PC-9 (cell line): ENCODE measurements around the gene PPIB. TPM values are rescaled to one million over a fixed set of nuclear protein-coding genes. Genes with fewer than 3 reads are reported as not detected.
"Not testable (repeated sequence)": the region's sequence is repeated elsewhere in the genome, so short reads cannot be mapped to it uniquely, and the experiment has no call there.

Source experiments
- BruUV-seq: library from RNA; stranded (reverse); fragments of 400-500 nt; replicated peaks from 2 replicates; lab custom pipeline; 2021; lab: Mats Ljungman, UMichigan
- CTCF ChIA-PET: fragments of 300-600 bp; sonication (Branson Sonifier 250); formaldehyde crosslinking; loops from one replicate; lab custom pipeline; 2022; ENCODE audit warnings: antibody characterized with exemption; lab: Charles Lee
- POLR2A ChIA-PET: fragments of 300-600 bp; sonication (Branson Sonifier 250); formaldehyde crosslinking; loops from one replicate; lab custom pipeline; 2022; ENCODE audit warnings: antibody characterized with exemption; ENCODE audit not compliant: unreplicated experiment; lab: Charles Lee
- DNase-seq, 2 experiments: peaks; one replicate each; pipeline versions ENCODE4 v3.0.0 to v3.0.0-alpha.2; 2015 to 2022; ENCODE audit warnings: mixed read lengths in 1 of 2
- H2AFZ ChIP-seq: fragments of 200-600 bp; sonication (generic); 2 replicates; pipeline ENCODE4 v1.8.1; 2017; ENCODE audit warnings: antibody characterized with exemption
- H3F3A ChIP-seq: fragments of 200-600 bp; sonication (generic); 2 replicates; pipeline ENCODE4 v1.8.1; 2017; ENCODE audit warnings: antibody characterized with exemption, mild to moderate bottlenecking, low read depth; ENCODE audit not compliant: insufficient read depth
- H3K27ac ChIP-seq: fragments of 200-600 bp; sonication (generic); 2 replicates; pipeline ENCODE4 v1.6.1; 2016; ENCODE audit warnings: mixed run types
- H3K27me3 ChIP-seq: fragments of 200-600 bp; sonication (generic); 2 replicates; pipeline ENCODE4 v1.6.1; 2016; ENCODE audit warnings: low read depth, mixed run types; ENCODE audit not compliant: insufficient read depth
- H3K36me3 ChIP-seq: fragments of 200-600 bp; sonication (generic); 2 replicates; pipeline ENCODE4 v1.6.1; 2016; ENCODE audit warnings: low read depth, mixed run types
- H3K4me1 ChIP-seq: fragments of 200-600 bp; sonication (generic); replicated peaks from 2 replicates; pipeline ENCODE4 v1.6.1; 2016; ENCODE audit warnings: mixed run types; ENCODE audit not compliant: insufficient read depth
- H3K4me2 ChIP-seq: fragments of 200-600 bp; sonication (generic); 2 replicates; pipeline ENCODE4 v1.6.1; 2017; ENCODE audit warnings: mixed run types
- H3K4me3 ChIP-seq: fragments of 200-600 bp; sonication (generic); 2 replicates; pipeline ENCODE4 v1.6.1; 2016; ENCODE audit warnings: mixed run types
- H3K79me2 ChIP-seq: fragments of 200-600 bp; sonication (generic); 2 replicates; pipeline ENCODE4 v1.6.1; 2017; ENCODE audit warnings: low read depth, mixed run types
- H3K9me2 ChIP-seq: fragments of 200-600 bp; sonication (generic); 2 replicates; pipeline ENCODE4 v1.8.1; 2017; ENCODE audit warnings: mild to moderate bottlenecking; ENCODE audit not compliant: insufficient read depth
- H3K9me3 ChIP-seq: fragments of 200-600 bp; sonication (generic); 2 replicates; pipeline ENCODE4 v1.8.1; 2016; ENCODE audit warnings: low read depth; ENCODE audit not compliant: insufficient read depth
- H4K20me1 ChIP-seq: fragments of 200-600 bp; sonication (generic); 2 replicates; pipeline ENCODE4 v1.8.1; 2017; ENCODE audit not compliant: insufficient read depth
- EZH2 ChIP-seq: fragments of 200-600 bp; sonication (generic); IDR thresholded peaks from 2 replicates; pipeline ENCODE4 v1.8.0; 2017; ENCODE audit warnings: antibody characterized with exemption, low read depth
- intact Hi-C: fragments of 100-400 bp; cut with micrococcal nuclease; formaldehyde crosslinking; loops from one replicate; pipeline ENCODE4 v1.10.0; 2022; ENCODE audit not compliant: unreplicated experiment
- total RNA-seq: library from RNA; stranded (reverse); gene quantifications from 2 replicates; pipeline ENCODE4 v1.2.3, GENCODE V29; 2021
- TF ChIP-seq, protein P1 (sequence below): fragments of 200-600 bp; sonication (generic); conservative IDR thresholded peaks from 2 replicates; pipeline ENCODE4 v1.6.1; 2017; ENCODE audit warnings: mixed run types, antibody characterized with exemption, mild to moderate bottlenecking, moderate library complexity

Gene PPIB
- total RNA-seq, 1 experiment from 2014 or later, result 345 TPM

DNA sequence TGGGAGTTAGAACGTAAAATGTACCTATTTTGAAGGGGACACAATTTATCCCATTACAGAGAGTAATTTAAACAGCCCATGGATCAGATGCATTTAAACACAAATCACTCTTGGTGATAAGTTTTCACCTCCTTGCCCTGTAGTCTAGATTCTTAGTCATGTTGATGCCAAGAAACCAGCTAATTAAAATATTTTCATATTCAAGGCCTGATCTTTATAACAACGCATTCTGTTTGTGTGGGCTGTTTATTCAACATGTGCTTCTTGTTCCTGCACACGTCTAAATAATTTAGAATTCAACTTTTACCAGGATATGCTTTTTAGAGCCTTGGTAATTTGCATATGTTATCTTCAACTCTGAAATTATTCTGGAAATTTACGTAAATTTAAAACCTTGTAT, 41.2 kb downstream of the PPIB start:
- CTCF ChIA-PET, result interaction anchor here (0.6 kb wide), 1 partner anchor 14 kb away, joined by 3 read pairs; no protein-coding TSS in a partner anchor
- Histone ChIP-seq H3F3A (no peaks in the 10 kb centered on the region), H3K4me1 (no peaks in the 10 kb centered on the region), H2AFZ (no peak overlapping the region), H3K79me2 (no peaks in the 10 kb centered on the region), H3K9me3 (no peaks in the 10 kb centered on the region), H3K27me3 (no peaks in the 10 kb centered on the region), H3K4me3 (no peak overlapping the region), H4K20me1 (no peaks in the 10 kb centered on the region), H3K4me2 (no peak overlapping the region), H3K27ac (no peak overlapping the region), H3K9me2 (no peaks in the 10 kb centered on the region), H3K36me3 (no peaks in the 10 kb centered on the region; the same call in 1 of the 2 replicates)
- no TSS peak for BruUV-seq
- POLR2A ChIA-PET, result no interaction called here
- intact Hi-C loops, result no loop called here
- TF ChIP-seq, protein P1, sequence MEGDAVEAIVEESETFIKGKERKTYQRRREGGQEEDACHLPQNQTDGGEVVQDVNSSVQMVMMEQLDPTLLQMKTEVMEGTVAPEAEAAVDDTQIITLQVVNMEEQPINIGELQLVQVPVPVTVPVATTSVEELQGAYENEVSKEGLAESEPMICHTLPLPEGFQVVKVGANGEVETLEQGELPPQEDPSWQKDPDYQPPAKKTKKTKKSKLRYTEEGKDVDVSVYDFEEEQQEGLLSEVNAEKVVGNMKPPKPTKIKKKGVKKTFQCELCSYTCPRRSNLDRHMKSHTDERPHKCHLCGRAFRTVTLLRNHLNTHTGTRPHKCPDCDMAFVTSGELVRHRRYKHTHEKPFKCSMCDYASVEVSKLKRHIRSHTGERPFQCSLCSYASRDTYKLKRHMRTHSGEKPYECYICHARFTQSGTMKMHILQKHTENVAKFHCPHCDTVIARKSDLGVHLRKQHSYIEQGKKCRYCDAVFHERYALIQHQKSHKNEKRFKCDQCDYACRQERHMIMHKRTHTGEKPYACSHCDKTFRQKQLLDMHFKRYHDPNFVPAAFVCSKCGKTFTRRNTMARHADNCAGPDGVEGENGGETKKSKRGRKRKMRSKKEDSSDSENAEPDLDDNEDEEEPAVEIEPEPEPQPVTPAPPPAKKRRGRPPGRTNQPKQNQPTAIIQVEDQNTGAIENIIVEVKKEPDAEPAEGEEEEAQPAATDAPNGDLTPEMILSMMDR, result no peak
- TF ChIP-seq EZH2, result no peak
- DNase-seq, result no peak

DNA sequence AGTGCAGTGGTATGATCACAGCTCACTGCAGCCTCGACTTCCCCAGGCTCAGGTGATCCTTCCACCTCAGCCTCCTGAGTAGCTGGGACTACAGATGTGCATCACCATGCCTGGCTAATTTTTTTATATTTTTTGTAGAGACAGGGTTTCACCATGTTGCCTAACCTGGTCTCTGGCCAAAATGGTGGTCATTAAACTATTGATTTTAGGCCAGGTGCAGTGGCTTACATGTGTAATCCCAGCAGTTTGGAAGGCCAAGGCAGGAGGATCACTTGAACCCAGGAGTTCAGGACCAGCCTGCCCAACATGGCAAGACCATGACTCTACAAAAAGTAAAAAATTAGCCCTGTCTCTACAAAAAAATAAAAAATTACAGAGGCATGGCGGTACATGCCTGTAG, 42.5 kb downstream of the PPIB start:
- H3K4me1 ChIP-seq, H3K27me3 ChIP-seq, CTCF ChIA-PET, H4K20me1 ChIP-seq, DNase-seq, H3F3A ChIP-seq, H3K79me2 ChIP-seq, intact Hi-C loops, H3K4me2 ChIP-seq, H3K9me2 ChIP-seq, H2AFZ ChIP-seq, H3K4me3 ChIP-seq, H3K36me3 ChIP-seq, POLR2A ChIA-PET, BruUV-seq, H3K9me3 ChIP-seq, H3K27ac ChIP-seq: not testable (repeated sequence)

DNA sequence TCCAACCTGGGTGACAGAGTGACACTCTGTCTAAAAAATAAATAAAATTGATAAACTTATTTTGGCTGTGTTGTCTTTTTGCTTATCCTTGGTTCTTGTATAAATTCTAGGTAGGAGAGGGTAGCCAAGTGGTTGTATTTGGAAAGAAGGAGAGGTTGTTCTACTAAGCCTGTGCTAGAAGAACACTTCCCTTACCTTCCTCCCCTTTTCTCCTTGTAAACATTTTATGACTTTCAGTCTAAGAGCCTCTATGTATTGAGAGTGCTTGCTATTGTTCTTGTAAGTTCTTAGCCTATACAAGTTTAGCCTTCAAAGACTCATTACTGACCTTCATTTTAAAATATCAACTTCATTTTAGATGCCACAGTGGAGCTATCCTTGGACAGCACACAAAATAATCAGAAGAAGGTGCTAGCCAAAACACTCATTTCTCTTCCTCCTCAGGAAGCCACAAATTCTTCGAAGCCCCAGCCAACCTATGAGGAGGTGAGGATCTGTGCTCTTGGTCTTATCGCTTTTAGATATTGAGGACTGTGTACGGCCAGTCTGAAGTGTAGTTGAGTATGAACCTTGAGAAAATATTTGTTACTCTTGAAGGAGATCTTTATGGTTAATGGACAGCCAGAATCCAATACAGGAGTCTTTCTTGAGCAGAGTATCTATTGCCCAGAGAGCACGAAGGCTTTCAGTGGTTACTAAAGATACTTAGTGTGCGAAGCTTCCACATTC, 44.9 kb downstream of the PPIB start:
- H3K27ac ChIP-seq, result no peak overlapping the region
- H2AFZ ChIP-seq, result no peak overlapping the region
- no peaks in the 10 kb centered on the region for H3F3A ChIP-seq
- no peaks in the 10 kb centered on the region for H3K4me1 ChIP-seq
- no peaks in the 10 kb centered on the region for H4K20me1 ChIP-seq
- H3K79me2 ChIP-seq, result no peaks in the 10 kb centered on the region
- H3K4me2 ChIP-seq, result no peak overlapping the region
- no peak for TF ChIP-seq EZH2
- TF ChIP-seq, protein P1, result no peak
- H3K36me3 ChIP-seq, result no peaks in the 10 kb centered on the region; the same call in 1 of the 2 replicates
- intact Hi-C loops, result no loop called here
- no peak overlapping the region for H3K4me3 ChIP-seq
- H3K9me3 ChIP-seq, result no peaks in the 10 kb centered on the region
- DNase-seq, result no peak
- no TSS peak for BruUV-seq
- H3K9me2 ChIP-seq, result no peaks in the 10 kb centered on the region
- POLR2A ChIA-PET, result no interaction called here
- no peaks in the 10 kb centered on the region for H3K27me3 ChIP-seq
- CTCF ChIA-PET, result interaction anchor here (1.0 kb wide), 1 partner anchor 35 kb away, joined by 3 read pairs; no protein-coding TSS in a partner anchor
